Measurements from ENCODE around the gene CES2. TPM values are rescaled to one million over a fixed set of nuclear protein-coding genes. Genes with fewer than 3 reads are reported as not detected.
A peak's percentile ranks its signal among the peaks of the same experiment; 100 is the strongest.

Gene CES2
- total RNA-seq, 5 donors from 2014 or later (not counting 1 experiment from before 2014, with no cell fraction given): 35.3 to 56.5 (median 50.2) TPM

DNA sequence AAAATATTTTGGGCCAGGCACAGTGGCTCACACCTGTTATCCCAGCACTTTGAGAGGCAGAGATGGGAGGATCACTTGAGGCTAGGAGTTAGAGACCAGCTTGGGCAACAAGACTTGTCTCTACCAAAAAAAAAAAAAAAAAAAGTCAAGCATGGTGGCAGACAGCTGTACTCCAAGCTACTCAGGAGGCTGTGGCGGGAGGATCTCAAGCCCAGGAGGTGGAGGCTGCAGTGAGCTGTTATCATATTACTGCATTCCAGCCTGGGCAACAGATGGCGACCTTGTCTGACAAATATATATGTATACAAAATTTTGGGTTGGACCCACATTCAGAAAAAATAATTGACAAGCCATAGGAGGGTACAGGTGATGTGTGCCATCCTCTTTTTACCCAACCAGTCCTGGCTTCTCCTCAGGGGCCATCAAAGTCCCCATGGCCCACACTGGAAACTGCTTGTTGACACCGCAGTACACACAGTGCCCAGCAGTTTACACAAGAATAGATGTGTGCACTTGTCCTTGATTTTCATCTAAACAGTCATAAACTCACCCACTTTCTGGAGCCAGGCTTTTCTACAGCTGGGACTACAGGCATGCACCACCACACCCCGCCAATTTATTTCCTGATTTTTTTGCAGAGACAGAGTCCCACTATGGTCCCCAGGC is 1.7 kb downstream of the CES2 start:
- POLR2A ChIA-PET: interaction anchor here in 1 of 2 donors (0.5 to 0.6 kb wide), 2 partner anchors 8 to 259 kb away, joined by 4 read pairs; no protein-coding TSS in a partner anchor
- Mint-ChIP-seq H3K36me3 (peaks cover 26% of the 10 kb centered on the region), H3K4me3 (peak overlapping the region; percentile 96 to 98 (median 97)), H3K4me1 (peaks cover 49 to 59% (median 49%) of the 10 kb centered on the region in 3 donors), H3K9me3 (no peaks in the 10 kb centered on the region), H3K27ac (peak overlapping the region; percentile 52 to 83), H3K27me3 (no peaks in the 10 kb centered on the region)
- CTCF ChIA-PET: no interaction called here
- DNase-seq (no peak), ATAC-seq (replicated peaks in 1 of 4) (no peak)
- 95% methylated on average over 2 of the region's 4 CpGs for WGBS (ENCODE audit: insufficient coverage)
- H3K4me1 ChIP-seq (ENCODE audit: control insufficient read depth in 1 of 2, extremely low read depth in 1 of 2, insufficient read depth in 2 of 2, low read length in 2 of 2): peaks cover 7 to 51% of the 10 kb centered on the region in 2 experiments
- H3K36me3 ChIP-seq (ENCODE audit: control insufficient read depth in 2 of 2, extremely low read depth in 1 of 2, insufficient read depth in 1 of 2, low read length in 1 of 2): peaks cover 15 to 44% of the 10 kb centered on the region in 2 donors
- H3K27me3 ChIP-seq (replicated peaks in 1 of 2; ENCODE audit: control insufficient read depth in 2 of 2, extremely low read depth in 1 of 2, insufficient read depth in 2 of 2, low read length in 1 of 2): no peaks in the 10 kb centered on the region
- H3K9me3 ChIP-seq: no peaks in the 10 kb centered on the region
- no peak overlapping the region for H3K27ac ChIP-seq (ENCODE audit: low read length)
- H3K4me3 ChIP-seq (ENCODE audit: control insufficient read depth in 1 of 2, extremely low read depth in 1 of 2, low read length in 1 of 2): no peak overlapping the region

- no peaks in the 10 kb centered on the region for H3K9me3 ChIP-seq
- WGBS (ENCODE audit: insufficient coverage): 100% methylated on average over 5 of the region's 10 CpGs
- H3K4me1 Mint-ChIP-seq: peaks cover 41 to 51% (median 42%) of the 10 kb centered on the region in 3 donors
- peak overlapping the region in 1 of 3 donors; percentile 18 for H3K4me3 Mint-ChIP-seq
- H3K27me3 Mint-ChIP-seq: no peaks in the 10 kb centered on the region
- H3K4me3 ChIP-seq (ENCODE audit: control insufficient read depth in 1 of 2, extremely low read depth in 1 of 2, low read length in 1 of 2): no peak overlapping the region
- H3K27ac ChIP-seq (ENCODE audit: low read length): no peak overlapping the region
- H3K36me3 ChIP-seq (ENCODE audit: control insufficient read depth in 2 of 2, extremely low read depth in 1 of 2, insufficient read depth in 1 of 2, low read length in 1 of 2): peaks cover 13 to 50% of the 10 kb centered on the region in 2 donors
- H3K27ac Mint-ChIP-seq: no peak overlapping the region
- peaks cover 27% of the 10 kb centered on the region for H3K36me3 Mint-ChIP-seq
- ChIA-PET CTCF (no interaction called here), POLR2A (interaction anchor here in 1 of 2 donors (0.5 to 0.7 kb wide), 3 partner anchors 117 to 1523 kb away, joined by 3 to 4 read pairs (median 3); no protein-coding TSS in a partner anchor)
- H3K9me3 Mint-ChIP-seq: no peaks in the 10 kb centered on the region
- ATAC-seq (replicated peaks in 1 of 4) (no peak), DNase-seq (no peak)
- peaks cover 7 to 43% of the 10 kb centered on the region in 2 experiments for H3K4me1 ChIP-seq (ENCODE audit: control insufficient read depth in 1 of 2, extremely low read depth in 1 of 2, insufficient read depth in 2 of 2, low read length in 2 of 2)
- no peaks in the 10 kb centered on the region for H3K27me3 ChIP-seq (replicated peaks in 1 of 2; ENCODE audit: control insufficient read depth in 2 of 2, extremely low read depth in 1 of 2, insufficient read depth in 2 of 2, low read length in 1 of 2)
These were observed 2.5 kb downstream of the CES2 start for GRCh38 chr16:66937725-66938337.

DNA sequence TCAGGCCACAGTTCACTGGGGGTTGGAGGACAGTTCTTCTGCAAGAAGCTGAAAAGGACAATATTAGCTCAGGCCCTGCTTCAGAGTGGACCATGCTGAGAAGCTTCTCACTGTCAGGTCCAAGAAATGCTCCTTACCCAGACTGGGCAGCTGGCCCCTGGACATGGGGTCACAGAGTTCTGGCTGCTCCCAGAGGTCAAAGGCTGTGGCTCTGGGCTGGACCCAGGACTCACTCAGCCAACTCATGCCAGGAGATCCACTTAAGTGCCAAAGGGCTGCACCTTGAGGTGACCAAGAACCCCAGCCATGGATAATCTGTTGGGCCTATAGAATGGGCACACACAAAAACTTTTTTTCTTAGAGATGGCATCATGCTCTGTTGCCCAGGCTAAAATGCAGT is 4.0 kb downstream of the CES2 start:
- CTCF ChIA-PET: interaction anchor here in 1 of 2 donors (0.6 kb wide), 1 partner anchor 163 kb away, joined by 3 read pairs; no protein-coding TSS in a partner anchor
- no peak for ATAC-seq (replicated peaks in 1 of 4)
- H3K9me3 Mint-ChIP-seq: no peaks in the 10 kb centered on the region
- H3K27me3 Mint-ChIP-seq: no peaks in the 10 kb centered on the region
- H3K36me3 Mint-ChIP-seq: peaks cover 30% of the 10 kb centered on the region
- POLR2A ChIA-PET: no interaction called here
- H3K4me3 ChIP-seq (ENCODE audit: control insufficient read depth in 1 of 2, extremely low read depth in 1 of 2, low read length in 1 of 2): no peak overlapping the region
- H3K4me1 ChIP-seq (ENCODE audit: control insufficient read depth in 1 of 2, extremely low read depth in 1 of 2, insufficient read depth in 2 of 2, low read length in 2 of 2): peaks cover 2 to 32% of the 10 kb centered on the region in 2 experiments
- no peak overlapping the region for H3K27ac Mint-ChIP-seq
- DNase-seq: no peak
- H3K36me3 ChIP-seq (ENCODE audit: control insufficient read depth in 2 of 2, extremely low read depth in 1 of 2, insufficient read depth in 1 of 2, low read length in 1 of 2): peaks cover 13 to 58% of the 10 kb centered on the region in 2 donors
- peaks cover 25 to 35% (median 28%) of the 10 kb centered on the region in 3 donors for H3K4me1 Mint-ChIP-seq
- H3K9me3 ChIP-seq: no peaks in the 10 kb centered on the region
- no peak overlapping the region for H3K4me3 Mint-ChIP-seq
- H3K27me3 ChIP-seq (replicated peaks in 1 of 2; ENCODE audit: control insufficient read depth in 2 of 2, extremely low read depth in 1 of 2, insufficient read depth in 2 of 2, low read length in 1 of 2): no peaks in the 10 kb centered on the region
- H3K27ac ChIP-seq (ENCODE audit: low read length): no peak overlapping the region

DNA sequence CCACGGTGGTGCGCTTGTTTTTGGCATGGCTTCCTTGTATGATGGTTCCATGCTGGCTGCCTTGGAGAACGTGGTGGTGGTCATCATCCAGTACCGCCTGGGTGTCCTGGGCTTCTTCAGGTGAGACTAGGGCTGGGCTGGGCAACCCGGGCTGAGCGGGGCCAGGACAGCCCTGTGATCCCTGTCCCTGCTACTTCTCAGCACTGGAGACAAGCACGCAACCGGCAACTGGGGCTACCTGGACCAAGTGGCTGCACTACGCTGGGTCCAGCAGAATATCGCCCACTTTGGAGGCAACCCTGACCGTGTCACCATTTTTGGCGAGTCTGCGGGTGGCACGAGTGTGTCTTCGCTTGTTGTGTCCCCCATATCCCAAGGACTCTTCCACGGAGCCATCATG is 4.9 kb downstream of the CES2 start:
- Mint-ChIP-seq H3K4me1 (peaks cover 17 to 29% (median 24%) of the 10 kb centered on the region in 3 donors), H3K4me3 (no peak overlapping the region), H3K36me3 (peaks cover 30% of the 10 kb centered on the region), H3K27ac (no peak overlapping the region), H3K27me3 (no peaks in the 10 kb centered on the region), H3K9me3 (no peaks in the 10 kb centered on the region)
- Histone ChIP-seq H3K27me3 (replicated peaks in 1 of 2; ENCODE audit: control insufficient read depth in 2 of 2, extremely low read depth in 1 of 2, insufficient read depth in 2 of 2, low read length in 1 of 2) (no peaks in the 10 kb centered on the region), H3K9me3 (no peaks in the 10 kb centered on the region), H3K4me1 (ENCODE audit: control insufficient read depth in 1 of 2, extremely low read depth in 1 of 2, insufficient read depth in 2 of 2, low read length in 2 of 2) (peaks cover 2 to 24% of the 10 kb centered on the region in 2 experiments), H3K4me3 (ENCODE audit: control insufficient read depth in 1 of 2, extremely low read depth in 1 of 2, low read length in 1 of 2) (no peak overlapping the region), H3K27ac (ENCODE audit: low read length) (no peak overlapping the region), H3K36me3 (ENCODE audit: control insufficient read depth in 2 of 2, extremely low read depth in 1 of 2, insufficient read depth in 1 of 2, low read length in 1 of 2) (peaks cover 13 to 58% of the 10 kb centered on the region in 2 donors)
- CTCF ChIA-PET: no interaction called here
- 98% methylated on average over 16 of the region's 16 CpGs for WGBS (ENCODE audit: insufficient coverage)
- no peak for ATAC-seq (replicated peaks in 1 of 4)
- POLR2A ChIA-PET: no interaction called here
- DNase-seq: no peak

GRCh38 chr16:66942981-66943380 is 7.7 kb downstream of the CES2 start:
- peaks cover 24% of the 10 kb centered on the region for H3K36me3 Mint-ChIP-seq
- ATAC-seq (replicated peaks in 1 of 4) (no peak), DNase-seq (no peak)
- Histone ChIP-seq H3K27me3 (replicated peaks in 1 of 2; ENCODE audit: control insufficient read depth in 2 of 2, extremely low read depth in 1 of 2, insufficient read depth in 2 of 2, low read length in 1 of 2) (peaks cover 0 to under 1% of the 10 kb centered on the region in 2 experiments), H3K9me3 (no peaks in the 10 kb centered on the region), H3K27ac (ENCODE audit: low read length) (no peak overlapping the region), H3K36me3 (ENCODE audit: control insufficient read depth in 2 of 2, extremely low read depth in 1 of 2, insufficient read depth in 1 of 2, low read length in 1 of 2) (peaks cover 13 to 54% of the 10 kb centered on the region in 2 donors), H3K4me1 (ENCODE audit: control insufficient read depth in 1 of 2, extremely low read depth in 1 of 2, insufficient read depth in 2 of 2, low read length in 2 of 2) (peaks cover 5 to 14% of the 10 kb centered on the region in 2 experiments), H3K4me3 (ENCODE audit: control insufficient read depth in 1 of 2, extremely low read depth in 1 of 2, low read length in 1 of 2) (no peak overlapping the region)
- ChIA-PET CTCF (interaction anchor here in 1 of 2 donors (0.6 kb wide), 1 partner anchor 111 kb away, joined by 5 read pairs; no protein-coding TSS in a partner anchor), POLR2A (interaction anchor here in 1 of 2 donors (0.6 kb wide), 1 partner anchor 130 kb away, joined by 7 read pairs; no protein-coding TSS in a partner anchor)
- WGBS (ENCODE audit: insufficient coverage): 96% methylated on average over 5 of the region's 5 CpGs
- H3K27ac Mint-ChIP-seq: no peak overlapping the region
- no peak overlapping the region for H3K4me3 Mint-ChIP-seq
- no peaks in the 10 kb centered on the region for H3K9me3 Mint-ChIP-seq
- H3K27me3 Mint-ChIP-seq: no peaks in the 10 kb centered on the region
- peaks cover 9 to 12% (median 11%) of the 10 kb centered on the region in 3 donors for H3K4me1 Mint-ChIP-seq

GRCh38 chr16:66943426-66944053 is 8.2 kb downstream of the CES2 start:
- DNase-seq (no peak), ATAC-seq (replicated peaks in 1 of 4) (no peak)
- Histone ChIP-seq H3K9me3 (no peaks in the 10 kb centered on the region), H3K27me3 (replicated peaks in 1 of 2; ENCODE audit: control insufficient read depth in 2 of 2, extremely low read depth in 1 of 2, insufficient read depth in 2 of 2, low read length in 1 of 2) (peaks cover 0 to 6% of the 10 kb centered on the region in 2 experiments), H3K36me3 (ENCODE audit: control insufficient read depth in 2 of 2, extremely low read depth in 1 of 2, insufficient read depth in 1 of 2, low read length in 1 of 2) (peaks cover 13 to 49% of the 10 kb centered on the region in 2 donors), H3K27ac (ENCODE audit: low read length) (no peak overlapping the region), H3K4me3 (ENCODE audit: control insufficient read depth in 1 of 2, extremely low read depth in 1 of 2, low read length in 1 of 2) (no peak overlapping the region), H3K4me1 (ENCODE audit: control insufficient read depth in 1 of 2, extremely low read depth in 1 of 2, insufficient read depth in 2 of 2, low read length in 2 of 2) (peaks cover 5 to 15% of the 10 kb centered on the region in 2 experiments)
- 96% methylated on average over 11 of the region's 15 CpGs for WGBS (ENCODE audit: insufficient coverage)
- Mint-ChIP-seq H3K9me3 (no peaks in the 10 kb centered on the region), H3K4me1 (peaks cover 14 to 18% (median 16%) of the 10 kb centered on the region in 3 donors), H3K4me3 (no peak overlapping the region), H3K27ac (no peak overlapping the region), H3K36me3 (peaks cover 24% of the 10 kb centered on the region), H3K27me3 (peaks cover 5 to 6% of the 10 kb centered on the region in 2 donors)
- POLR2A ChIA-PET: interaction anchor here (0.5 to 0.6 kb wide), 2 partner anchors 61 to 129 kb away, joined by 3 to 7 read pairs; no protein-coding TSS in a partner anchor
- CTCF ChIA-PET: interaction anchor here (0.6 to 1.1 kb wide), 3 partner anchors 15 to 226 kb away, joined by 3 to 4 read pairs (median 3); no protein-coding TSS in a partner anchor

Measured in T-cell (primary cell).